ENCODE results near the gene TMEM74B.
"Not testable (repeated sequence)": the region's sequence is repeated elsewhere in the genome, so short reads cannot be mapped to it uniquely, and the experiment has no call there.

The TMEM74B gene

GRCh38 chr20:1178623-1179022, 6.2 kb downstream of the TMEM74B start:
- DNase-seq (ENCODE audit: low spot score): no peak

- no peak for DNase-seq (ENCODE audit: low spot score)
Observed at GRCh38 chr20:1178103-1178502, 6.7 kb downstream of the TMEM74B start.

- DNase-seq (ENCODE audit: low spot score): no peak
Observed at GRCh38 chr20:1177680-1178079, 7.1 kb downstream of the TMEM74B start.

DNA sequence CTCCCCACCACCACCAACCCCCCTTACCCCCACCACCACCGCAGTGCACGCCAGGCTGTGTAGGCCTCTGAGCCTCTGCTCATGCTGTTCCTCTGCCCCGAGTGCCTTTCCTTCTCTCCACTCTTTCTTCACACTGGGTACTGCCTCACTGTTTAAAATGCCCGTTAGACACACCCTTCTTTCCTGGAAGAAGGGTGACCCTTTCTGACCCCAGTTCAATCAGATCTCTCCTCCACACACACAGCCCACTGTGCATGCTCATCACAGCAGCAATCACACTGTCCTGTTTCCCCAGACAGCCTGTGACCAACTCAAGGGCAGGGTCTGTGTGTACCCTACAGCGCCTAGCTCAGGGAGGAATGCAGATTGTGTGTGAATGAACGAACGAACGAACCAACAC, 10.0 kb downstream of the TMEM74B start:
- no peak for DNase-seq (ENCODE audit: low spot score)

DNA sequence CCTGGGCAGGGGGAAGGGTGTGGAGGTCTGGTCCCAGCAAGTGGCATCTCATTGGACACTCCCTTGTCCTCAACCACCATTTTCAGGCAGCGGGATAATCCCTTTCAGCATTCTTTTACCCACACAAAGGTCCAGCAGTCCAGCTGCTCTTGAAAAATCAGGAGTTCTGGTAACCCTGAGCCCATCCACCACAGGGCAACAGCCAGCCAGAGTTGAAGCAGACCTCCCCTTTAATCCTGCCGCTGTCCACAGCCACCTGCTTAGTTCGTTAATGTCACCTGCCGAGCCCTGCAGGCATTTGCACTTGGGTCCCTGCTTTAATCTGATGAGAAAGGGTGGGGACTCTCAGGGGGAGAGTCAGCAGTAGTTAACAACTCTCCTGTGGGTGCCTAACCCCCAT, 11.1 kb downstream of the TMEM74B start:
- no peak for DNase-seq (ENCODE audit: low spot score)

DNA sequence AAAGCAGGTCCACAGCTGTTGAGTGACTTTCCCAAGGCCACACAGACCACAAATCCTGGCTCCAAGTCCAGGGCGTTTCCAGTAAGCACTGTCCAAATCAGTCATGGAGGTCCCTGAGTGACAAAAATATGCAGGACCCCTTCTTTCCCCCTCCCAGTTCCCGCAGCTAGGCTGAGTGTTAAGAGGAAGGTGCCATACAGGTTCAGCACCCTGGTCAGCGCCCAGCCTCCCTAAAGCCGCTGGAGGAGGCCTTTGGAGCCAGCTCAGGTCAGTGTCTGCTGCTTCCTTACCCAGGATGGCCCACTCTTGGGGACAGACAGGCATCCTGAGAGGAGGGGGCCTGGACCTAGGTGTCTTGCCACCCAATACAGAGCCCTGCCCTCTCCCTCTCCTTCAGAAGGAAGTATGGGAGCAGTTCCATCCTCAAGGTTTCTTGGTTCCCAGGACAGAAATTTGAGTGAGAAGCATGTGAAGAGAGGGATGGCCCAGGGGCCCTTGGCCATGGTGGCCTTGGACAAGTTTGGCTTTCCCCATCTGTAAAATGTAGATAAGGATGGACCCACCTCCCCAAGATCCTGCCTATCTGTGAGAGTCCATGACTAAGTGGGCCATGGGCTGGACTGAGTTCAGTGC, 13.2 kb downstream of the TMEM74B start:
- no peak for DNase-seq (ENCODE audit: low spot score)

- DNase-seq (ENCODE audit: low spot score): no peak
Observed at GRCh38 chr20:1169224-1169623, 15.6 kb downstream of the TMEM74B start.

GRCh38 chr20:1166948-1167720, 17.6 kb downstream of the TMEM74B start:
- no peak for DNase-seq (ENCODE audit: low spot score)

- DNase-seq (ENCODE audit: low spot score): no peak
Observed at GRCh38 chr20:1165941-1166340, 18.8 kb downstream of the TMEM74B start.

DNA sequence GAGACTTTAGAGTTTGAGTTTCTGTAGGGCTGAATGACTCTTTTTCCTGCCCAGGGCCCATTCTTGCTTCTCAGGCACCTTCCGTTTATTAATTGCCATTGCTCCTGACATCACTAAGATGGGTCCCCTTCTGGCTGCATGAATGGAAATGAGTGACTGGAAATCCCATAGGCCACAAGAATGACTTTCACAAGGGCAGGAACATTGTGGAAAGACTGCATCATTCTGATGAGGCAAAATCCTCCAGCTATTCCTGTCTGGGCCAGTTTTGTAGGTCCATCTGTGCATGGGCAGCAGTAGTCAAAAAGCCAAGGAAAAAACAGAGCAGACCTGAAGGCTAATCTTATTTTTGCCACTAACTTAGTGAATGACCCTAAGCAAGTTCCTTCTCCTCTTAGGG, 19.3 kb downstream of the TMEM74B start:
- no peak for DNase-seq (ENCODE audit: low spot score)

GRCh38 chr20:1164871-1165270, 19.9 kb downstream of the TMEM74B start:
- no peak for DNase-seq (ENCODE audit: low spot score)

DNA sequence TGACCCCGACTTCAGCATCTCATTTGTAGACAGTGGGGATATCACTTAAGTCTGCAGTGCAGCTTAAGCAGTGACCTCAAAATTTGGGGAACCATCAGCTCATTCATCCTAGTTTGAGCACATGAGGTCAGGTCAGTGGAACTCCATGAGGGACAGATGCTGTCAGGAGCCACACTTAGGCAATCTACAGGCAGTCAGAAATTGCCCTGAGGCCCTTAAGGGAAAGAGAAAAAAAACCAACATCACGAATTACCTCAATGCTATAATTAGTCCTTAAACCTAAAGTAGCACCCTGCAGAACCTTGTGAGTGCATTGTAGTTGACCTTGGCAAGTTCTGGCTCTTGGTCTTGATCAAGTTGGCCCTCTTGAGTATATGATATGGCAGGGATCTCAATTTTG, 21.1 kb downstream of the TMEM74B start:
- DNase-seq (ENCODE audit: low spot score): no peak

GRCh38 chr20:1163105-1163504, 21.7 kb downstream of the TMEM74B start:
- DNase-seq (ENCODE audit: low spot score): no peak

- DNase-seq (ENCODE audit: low spot score): no peak
Observed at GRCh38 chr20:1160991-1161390, 23.8 kb downstream of the TMEM74B start.

- no peak for DNase-seq (ENCODE audit: low spot score)
Observed at GRCh38 chr20:1160496-1160895, 24.3 kb downstream of the TMEM74B start.

- no peak for DNase-seq (ENCODE audit: low spot score)
Observed at GRCh38 chr20:1155342-1155741, 29.4 kb downstream of the TMEM74B start.

DNA sequence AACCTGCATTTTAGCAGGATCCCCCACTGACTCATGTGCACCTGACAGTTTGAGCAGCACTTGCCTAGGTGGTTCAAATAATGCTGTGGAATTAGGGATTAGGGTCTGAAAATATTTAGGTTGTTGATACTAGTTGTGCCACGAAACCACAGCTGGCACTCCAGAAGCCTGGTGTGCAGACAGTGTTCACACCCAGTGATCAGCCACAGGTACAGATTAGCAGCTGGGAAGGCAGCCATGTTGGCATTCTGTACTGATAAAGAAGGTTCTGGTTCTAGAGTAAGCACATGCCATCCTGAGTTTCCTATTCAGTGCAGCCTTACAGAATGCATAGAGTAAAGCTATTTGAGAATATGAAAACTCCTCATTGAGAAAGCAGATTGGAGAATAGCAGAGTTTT, 30.1 kb downstream of the TMEM74B start:
- no peak for DNase-seq (ENCODE audit: low spot score)

DNA sequence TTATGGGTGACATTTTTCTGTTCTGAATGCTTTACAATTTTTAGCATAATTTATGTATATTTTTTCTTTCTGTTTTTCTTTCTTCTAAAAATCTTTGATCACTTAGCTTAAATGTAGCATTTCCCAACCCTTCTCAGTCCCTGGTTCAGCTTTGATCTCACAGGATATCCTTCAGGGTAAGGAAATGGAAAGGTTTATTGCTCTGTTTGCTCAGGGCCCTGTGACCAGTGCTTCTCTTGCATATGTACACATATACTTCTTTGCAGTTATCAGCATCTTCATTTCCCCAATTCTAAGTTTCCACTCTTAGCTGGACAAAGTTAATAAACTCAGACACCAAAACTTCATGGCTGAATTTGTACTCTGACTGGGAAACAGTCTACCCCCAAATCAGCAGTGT, 30.6 kb downstream of the TMEM74B start:
- DNase-seq (ENCODE audit: low spot score): no peak

DNA sequence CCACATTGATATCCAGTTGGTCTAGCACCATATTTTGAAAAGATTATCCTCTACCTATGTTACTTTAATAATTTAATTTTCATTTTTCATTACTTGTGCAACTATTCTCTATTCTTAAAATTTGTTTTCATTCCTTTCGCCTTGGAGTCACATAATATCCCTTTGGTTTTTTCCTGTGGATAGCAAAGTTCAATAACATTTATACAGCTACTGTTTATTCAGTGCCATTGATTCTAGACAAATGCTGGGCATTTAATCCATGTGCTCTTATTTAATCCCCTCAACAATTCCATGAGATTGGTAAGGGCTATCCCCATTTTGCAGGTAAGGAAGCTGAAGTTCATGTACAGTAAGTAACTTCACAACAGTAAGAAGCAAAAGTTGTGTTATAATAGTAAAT, 33.8 kb downstream of the TMEM74B start:
- no peak for DNase-seq (ENCODE audit: low spot score)

GRCh38 chr20:1150218-1150617, 34.6 kb downstream of the TMEM74B start:
- no peak for DNase-seq (ENCODE audit: low spot score)

DNA sequence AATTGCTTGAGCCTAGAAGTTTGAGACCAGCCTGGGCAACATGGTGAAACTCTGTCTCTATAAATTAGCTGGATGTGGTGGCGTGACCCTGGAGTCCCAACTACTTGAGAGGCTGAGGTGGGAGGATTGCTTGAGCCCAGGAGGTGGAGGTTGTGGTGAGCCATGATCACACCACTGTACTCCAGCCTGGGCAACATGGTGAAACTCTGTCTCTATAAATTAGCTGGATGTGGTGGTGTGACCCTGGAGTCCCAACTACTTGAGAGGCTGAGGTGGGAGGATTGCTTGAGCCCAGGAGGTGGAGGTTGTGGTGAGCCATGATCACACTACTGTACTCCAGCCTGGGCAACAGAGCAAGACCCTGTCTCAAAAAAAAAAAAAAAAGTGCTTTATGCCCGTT, 35.0 kb downstream of the TMEM74B start:
- not testable (repeated sequence) for DNase-seq (ENCODE audit: low spot score)

DNA sequence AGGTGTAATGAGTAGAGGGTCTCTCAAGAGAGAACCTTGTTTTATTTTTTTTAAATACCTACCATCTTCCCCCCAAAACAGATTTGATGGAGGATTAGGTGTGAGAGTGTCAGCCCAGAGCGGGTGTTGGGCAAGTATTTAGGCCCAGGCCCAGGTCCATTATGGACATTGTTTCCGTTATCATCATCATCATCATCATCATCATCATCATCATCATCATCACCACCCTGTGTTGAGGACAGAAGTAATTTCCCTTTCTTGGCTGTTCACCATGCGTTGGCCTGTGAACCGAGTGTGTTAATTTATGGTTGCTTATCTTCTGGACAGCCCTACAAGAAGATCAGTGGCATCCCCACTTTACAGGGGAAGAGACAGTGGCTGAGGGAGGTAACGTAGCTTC, 37.8 kb downstream of the TMEM74B start:
- DNase-seq (ENCODE audit: low spot score): no peak

DNA sequence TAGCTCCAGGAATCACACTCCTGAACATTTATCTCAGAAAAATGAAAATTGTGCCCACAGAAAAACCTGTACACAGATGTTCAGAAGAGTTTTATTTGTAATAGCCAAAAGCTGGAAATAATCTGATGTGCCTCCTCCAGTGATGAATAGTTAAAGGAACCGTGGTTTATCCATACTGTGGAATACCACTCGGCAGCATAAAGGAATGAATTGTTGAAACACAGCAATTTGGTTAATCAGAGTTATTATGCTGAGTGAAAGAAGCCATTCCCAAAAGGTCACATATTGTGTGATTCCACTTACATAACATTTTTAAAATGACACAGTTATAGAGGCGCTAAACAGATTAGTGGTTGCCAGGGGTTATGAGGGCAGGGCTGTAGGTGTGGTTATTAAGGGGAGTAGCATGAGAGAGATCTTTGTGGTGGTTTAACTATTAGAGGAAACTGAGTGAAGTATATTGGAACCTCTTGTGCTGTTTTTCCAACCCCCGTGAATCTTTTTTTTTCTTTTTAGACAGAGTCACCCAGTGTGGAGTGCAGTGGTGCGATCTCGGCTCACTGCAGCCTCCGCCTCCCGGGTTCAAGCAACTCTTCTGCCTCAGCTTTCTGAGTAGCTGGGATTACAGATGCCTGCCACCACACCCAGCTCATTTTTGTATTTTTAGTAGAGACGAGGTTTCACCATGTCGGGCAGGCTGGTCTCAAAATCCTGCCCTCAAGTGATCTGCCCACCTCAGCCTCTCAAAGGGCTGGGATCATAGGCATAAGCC, 40.2 kb downstream of the TMEM74B start:
- no peak for DNase-seq (ENCODE audit: low spot score)
